Memory B cell (primary cell): Measurements from ENCODE around the gene HOXA7.

Source experiments
- ATAC-seq: fragments of 150-1000 bp; cut with Tn5 transposase; 2 replicates; pipeline ENCODE4 v1.10.0; 2021; ENCODE audit warnings: low read depth, mild to moderate bottlenecking, moderate library complexity
- DNase-seq, 2 donors: peaks; one replicate each; pipeline ENCODE4 v3.0.0; 2022; ENCODE audit warnings: low spot score in 2 of 2
- H3K27ac Mint-ChIP-seq: one replicate; pipeline ENCODE4 v1.8.0; 2022; ENCODE audit warnings: mild to moderate bottlenecking, moderate library complexity, mixed read lengths
- H3K27me3 Mint-ChIP-seq: one replicate; pipeline ENCODE4 v1.8.0; 2022; ENCODE audit warnings: mixed read lengths
- H3K36me3 Mint-ChIP-seq: one replicate; pipeline ENCODE4 v1.8.0; 2022; ENCODE audit warnings: mild to moderate bottlenecking, mixed read lengths
- H3K4me1 Mint-ChIP-seq: one replicate; pipeline ENCODE4 v1.8.0; 2022; ENCODE audit warnings: mixed read lengths
- H3K4me3 Mint-ChIP-seq: one replicate; pipeline ENCODE4 v1.8.0; 2022; ENCODE audit warnings: mild to moderate bottlenecking, moderate library complexity, mixed read lengths
- H3K9me3 Mint-ChIP-seq: one replicate; pipeline ENCODE4 v1.8.0; 2022; ENCODE audit warnings: mixed read lengths

HOXA7 gene

GRCh38 chr7:27198138-27198841, 41.8 kb upstream of the HOXA7 start:
- peaks cover 32% of the 10 kb centered on the region for H3K27me3 Mint-ChIP-seq
- no peaks in the 10 kb centered on the region for H3K36me3 Mint-ChIP-seq
- H3K9me3 Mint-ChIP-seq: peaks cover 2% of the 10 kb centered on the region
- DNase-seq: peak in 1 of 2 donors; percentile 19
- H3K27ac Mint-ChIP-seq: peak overlapping the region; percentile 79
- ATAC-seq: no peak
- H3K4me3 Mint-ChIP-seq: no peak overlapping the region
- H3K4me1 Mint-ChIP-seq: peaks cover 17% of the 10 kb centered on the region

GRCh38 chr7:27197137-27198042, 40.9 kb upstream of the HOXA7 start:
- no peak for DNase-seq
- Mint-ChIP-seq H3K27me3 (peaks cover 30% of the 10 kb centered on the region), H3K36me3 (no peaks in the 10 kb centered on the region), H3K9me3 (peaks cover 2% of the 10 kb centered on the region), H3K27ac (peak overlapping the region; percentile 30), H3K4me3 (no peak overlapping the region), H3K4me1 (peaks cover 17% of the 10 kb centered on the region)
- ATAC-seq: no peak

GRCh38 chr7:27196287-27196767, 39.9 kb upstream of the HOXA7 start:
- ATAC-seq (peak; percentile 49), DNase-seq (peak; percentile 80 to 81)
- no peaks in the 10 kb centered on the region for H3K36me3 Mint-ChIP-seq
- peaks cover 27% of the 10 kb centered on the region for H3K27me3 Mint-ChIP-seq
- H3K4me1 Mint-ChIP-seq: peaks cover 15% of the 10 kb centered on the region
- peaks cover 2% of the 10 kb centered on the region for H3K9me3 Mint-ChIP-seq
- H3K27ac Mint-ChIP-seq: no peak overlapping the region
- no peak overlapping the region for H3K4me3 Mint-ChIP-seq

- Mint-ChIP-seq H3K36me3 (peaks cover 3% of the 10 kb centered on the region), H3K27me3 (peaks cover 32% of the 10 kb centered on the region), H3K4me1 (peaks cover 3% of the 10 kb centered on the region), H3K9me3 (peaks cover 2% of the 10 kb centered on the region), H3K4me3 (no peak overlapping the region), H3K27ac (no peak overlapping the region)
- DNase-seq (no peak), ATAC-seq (no peak)
Measured at GRCh38 chr7:27194686-27195379, 38.4 kb upstream of the HOXA7 start.

- peaks cover 2% of the 10 kb centered on the region for H3K9me3 Mint-ChIP-seq
- no peak overlapping the region for H3K27ac Mint-ChIP-seq
- H3K4me3 Mint-ChIP-seq: no peak overlapping the region
- DNase-seq (no peak), ATAC-seq (no peak)
- H3K27me3 Mint-ChIP-seq: peaks cover 36% of the 10 kb centered on the region
- H3K4me1 Mint-ChIP-seq: peaks cover 4% of the 10 kb centered on the region
- H3K36me3 Mint-ChIP-seq: peaks cover 3% of the 10 kb centered on the region
Measured at GRCh38 chr7:27194002-27194352, 37.5 kb upstream of the HOXA7 start.

GRCh38 chr7:27193335-27194001, 37.0 kb upstream of the HOXA7 start:
- no peak overlapping the region for H3K27ac Mint-ChIP-seq
- H3K9me3 Mint-ChIP-seq: peaks cover 2% of the 10 kb centered on the region
- peaks cover 3% of the 10 kb centered on the region for H3K36me3 Mint-ChIP-seq
- peaks cover 5% of the 10 kb centered on the region for H3K4me1 Mint-ChIP-seq
- H3K4me3 Mint-ChIP-seq: no peak overlapping the region
- ATAC-seq (no peak), DNase-seq (no peak)
- H3K27me3 Mint-ChIP-seq: peaks cover 37% of the 10 kb centered on the region

GRCh38 chr7:27192546-27193334, 36.3 kb upstream of the HOXA7 start:
- ATAC-seq: peak; percentile 46
- H3K27ac Mint-ChIP-seq: no peak overlapping the region
- no peak for DNase-seq
- H3K27me3 Mint-ChIP-seq: peaks cover 40% of the 10 kb centered on the region
- H3K4me3 Mint-ChIP-seq: peak overlapping the region; percentile 52
- H3K4me1 Mint-ChIP-seq: peaks cover 8% of the 10 kb centered on the region
- H3K36me3 Mint-ChIP-seq: peaks cover 3% of the 10 kb centered on the region
- H3K9me3 Mint-ChIP-seq: no peaks in the 10 kb centered on the region

- ATAC-seq (peak; percentile 8), DNase-seq (no peak)
- Mint-ChIP-seq H3K36me3 (peaks cover 3% of the 10 kb centered on the region), H3K27ac (no peak overlapping the region), H3K4me3 (peak overlapping the region; percentile 50), H3K27me3 (peaks cover 34% of the 10 kb centered on the region), H3K9me3 (no peaks in the 10 kb centered on the region), H3K4me1 (peaks cover 8% of the 10 kb centered on the region)
Measured at GRCh38 chr7:27191833-27192545, 35.5 kb upstream of the HOXA7 start.

GRCh38 chr7:27191161-27191731, 34.8 kb upstream of the HOXA7 start:
- Mint-ChIP-seq H3K36me3 (peaks cover 3% of the 10 kb centered on the region), H3K27ac (no peak overlapping the region), H3K27me3 (peaks cover 36% of the 10 kb centered on the region), H3K4me3 (no peak overlapping the region), H3K4me1 (peaks cover 8% of the 10 kb centered on the region), H3K9me3 (no peaks in the 10 kb centered on the region)
- ATAC-seq (no peak), DNase-seq (no peak)

GRCh38 chr7:27189997-27190748, 33.7 kb upstream of the HOXA7 start:
- H3K4me3 Mint-ChIP-seq: no peak overlapping the region
- H3K4me1 Mint-ChIP-seq: peaks cover 12% of the 10 kb centered on the region
- H3K9me3 Mint-ChIP-seq: no peaks in the 10 kb centered on the region
- H3K36me3 Mint-ChIP-seq: peaks cover 3% of the 10 kb centered on the region
- ATAC-seq: no peak
- DNase-seq: no peak
- H3K27me3 Mint-ChIP-seq: peaks cover 39% of the 10 kb centered on the region
- H3K27ac Mint-ChIP-seq: peak overlapping the region; percentile 46

- H3K36me3 Mint-ChIP-seq: peaks cover 3% of the 10 kb centered on the region
- peak overlapping the region; percentile 24 for H3K4me3 Mint-ChIP-seq
Measured at GRCh38 chr7:27189295-27189996, 33.0 kb upstream of the HOXA7 start.

More at GRCh38 chr7:27189295-27189996, 33.0 kb upstream of the HOXA7 start:
- DNase-seq: no peak
- peaks cover 15% of the 10 kb centered on the region for H3K4me1 Mint-ChIP-seq
- no peak for ATAC-seq
- H3K27me3 Mint-ChIP-seq: peaks cover 42% of the 10 kb centered on the region
- no peaks in the 10 kb centered on the region for H3K9me3 Mint-ChIP-seq
- H3K27ac Mint-ChIP-seq: peak overlapping the region; percentile 46
